ENCODE data around the gene ZNF513. TPM values are rescaled to one million over a fixed set of nuclear protein-coding genes. Genes with fewer than 3 reads are reported as not detected.

The ZNF513 gene
- total RNA-seq, 2 experiments from 2014 or later: 4.9 to 5.2 TPM

GRCh38 chr2:27350106-27350693, 30.3 kb downstream of the ZNF513 start:
- intact Hi-C loops (cut with micrococcal nuclease): no loop called here
- Mint-ChIP-seq H3K4me3 (no peak overlapping the region), H3K27me3 (ENCODE audit: low read depth) (no peaks in the 10 kb centered on the region), H3K27ac (no peak overlapping the region), H3K4me1 (ENCODE audit: low read depth) (peaks cover 51% of the 10 kb centered on the region), H3K36me3 (ENCODE audit: low read depth) (peaks cover 5% of the 10 kb centered on the region), H3K9me3 (no peaks in the 10 kb centered on the region)
- no peak for DNase-seq
- CTCF ChIA-PET: interaction anchor here (0.8 kb wide), 1 partner anchor 88 kb away, joined by 3 read pairs; no protein-coding TSS in a partner anchor

DNA sequence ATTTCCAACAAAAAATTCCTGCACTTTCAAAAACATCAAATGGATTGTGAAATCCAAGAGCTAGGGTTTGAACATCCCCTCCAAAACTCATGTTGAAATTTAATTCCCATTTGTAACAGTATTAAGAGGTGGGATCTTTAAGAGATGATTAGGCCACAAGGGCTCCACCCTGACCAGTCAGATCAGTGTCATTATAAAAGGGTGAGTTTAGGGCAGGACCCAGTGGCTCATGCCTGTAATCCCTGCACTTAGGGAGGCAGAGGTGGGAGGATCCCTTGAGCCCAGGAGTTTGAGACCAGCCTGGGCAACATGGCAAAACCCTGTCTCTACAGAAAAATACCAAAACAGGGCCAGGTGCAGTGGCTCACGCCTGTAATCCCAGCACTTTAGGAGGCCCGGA, 32.9 kb downstream of the ZNF513 start:
- no peak for DNase-seq
- no peaks in the 10 kb centered on the region for H3K27me3 Mint-ChIP-seq (ENCODE audit: low read depth)
- H3K4me1 Mint-ChIP-seq (ENCODE audit: low read depth): peaks cover 33% of the 10 kb centered on the region
- no peak overlapping the region for H3K27ac Mint-ChIP-seq
- no peaks in the 10 kb centered on the region for H3K9me3 Mint-ChIP-seq
- peaks cover 14% of the 10 kb centered on the region for H3K36me3 Mint-ChIP-seq (ENCODE audit: low read depth)
- CTCF ChIA-PET: interaction anchor here (1.9 kb wide), 1 partner anchor 22 kb away, joined by 7 read pairs; no protein-coding TSS in a partner anchor
- intact Hi-C loops (cut with micrococcal nuclease): no loop called here
- H3K4me3 Mint-ChIP-seq: no peak overlapping the region

DNA sequence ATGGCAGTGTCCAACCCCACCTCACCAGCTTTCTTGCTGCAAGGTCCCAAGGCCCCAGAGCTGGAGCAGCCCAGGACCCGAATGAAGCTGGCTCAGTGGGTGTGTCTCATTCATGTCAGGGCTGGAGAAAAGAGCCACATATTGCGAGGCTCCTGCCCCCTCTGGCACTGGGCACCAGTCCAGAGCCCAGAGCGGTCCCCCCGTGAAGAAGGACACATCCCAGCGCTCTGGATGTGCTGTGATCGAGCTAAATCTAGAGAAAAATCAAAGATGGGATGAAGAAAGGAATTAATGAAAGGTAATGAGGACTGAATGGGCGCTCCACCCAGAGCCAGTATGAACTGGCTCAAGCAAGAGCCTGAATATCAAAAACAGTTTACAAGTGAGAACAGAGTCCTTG, 44.4 kb downstream of the ZNF513 start:
- H3K4me1 Mint-ChIP-seq (ENCODE audit: low read depth): no peaks in the 10 kb centered on the region
- intact Hi-C loops (cut with micrococcal nuclease): no loop called here
- CTCF ChIA-PET: interaction anchor here (0.5 to 1.7 kb wide), 2 partner anchors 33 to 324 kb away, joined by 3 to 5 read pairs; no protein-coding TSS in a partner anchor
- H3K36me3 Mint-ChIP-seq (ENCODE audit: low read depth): peaks cover 37% of the 10 kb centered on the region
- DNase-seq: no peak
- H3K9me3 Mint-ChIP-seq: no peaks in the 10 kb centered on the region
- H3K27ac Mint-ChIP-seq: no peak overlapping the region
- H3K27me3 Mint-ChIP-seq (ENCODE audit: low read depth): no peaks in the 10 kb centered on the region
- no peak overlapping the region for H3K4me3 Mint-ChIP-seq

- H3K27ac Mint-ChIP-seq: no peak overlapping the region
Measured at GRCh38 chr2:27335311-27335710, 45.2 kb downstream of the ZNF513 start.

More at GRCh38 chr2:27335311-27335710, 45.2 kb downstream of the ZNF513 start:
- Mint-ChIP-seq H3K4me3 (no peak overlapping the region), H3K36me3 (ENCODE audit: low read depth) (peaks cover 31% of the 10 kb centered on the region), H3K9me3 (no peaks in the 10 kb centered on the region), H3K4me1 (ENCODE audit: low read depth) (no peaks in the 10 kb centered on the region), H3K27me3 (ENCODE audit: low read depth) (no peaks in the 10 kb centered on the region)
- CTCF ChIA-PET: no interaction called here
- no peak for DNase-seq
- intact Hi-C loops (cut with micrococcal nuclease): no loop called here

Other genes starting within 250 kb of the ZNF513 start
- 10 to 100 TPM; 45.2 to 49.5 TPM for gene PREB, start 246.1 kb downstream of the ZNF513 start, total RNA-seq
- not detected for gene PRR30, start 241.3 kb downstream of the ZNF513 start, total RNA-seq
- gene TCF23, start 231.7 kb downstream of the ZNF513 start, total RNA-seq: not detected
- 10 to 100 TPM; 80.5 to 80.8 TPM for gene ATRAID, start 168.7 kb downstream of the ZNF513 start, total RNA-seq
- gene SLC5A6, start 168.5 kb downstream of the ZNF513 start, total RNA-seq: 10 to 100 TPM; 22.6 to 24.8 TPM
- 100 to 1,000 TPM; 109 to 112 TPM for gene CAD, start 163.4 kb downstream of the ZNF513 start, total RNA-seq
- gene SLC30A3, start 117.7 kb downstream of the ZNF513 start, total RNA-seq: under 1 TPM; 0.55 to 0.67 TPM
- not detected for gene DNAJC5G, start 105.3 kb downstream of the ZNF513 start, total RNA-seq
- not detected for gene TRIM54, start 98.3 kb downstream of the ZNF513 start, total RNA-seq
- under 1 TPM; 0.45 to 0.89 TPM for gene UCN, start 72.3 kb downstream of the ZNF513 start, total RNA-seq
- 10 to 100 TPM; 80.2 to 82.3 TPM for gene MPV17, start 57.6 kb downstream of the ZNF513 start, total RNA-seq
- gene GTF3C2, start 24.0 kb downstream of the ZNF513 start, total RNA-seq: 10 to 100 TPM; 62.9 to 72.3 TPM
- 10 to 100 TPM; 24.4 to 25.2 TPM for gene EIF2B4, start 10.4 kb downstream of the ZNF513 start, total RNA-seq
- 10 to 100 TPM; 68.5 to 75.5 TPM for gene SNX17, start 10.1 kb downstream of the ZNF513 start, total RNA-seq
- 100 to 1,000 TPM in 1 of 2 experiments, 10 to 100 TPM in 1; 92.3 to 101 TPM for gene PPM1G, start 28.9 kb upstream of the ZNF513 start, total RNA-seq
- gene NRBP1, start 47.9 kb upstream of the ZNF513 start, total RNA-seq: 10 to 100 TPM; 60.0 to 63.3 TPM
- gene KRTCAP3, start 61.6 kb upstream of the ZNF513 start, total RNA-seq: 1 to 10 TPM; 5.0 to 6.7 TPM
- gene IFT172, start 109.0 kb upstream of the ZNF513 start, total RNA-seq: 10 to 100 TPM in 1 of 2 experiments, 1 to 10 TPM in 1; 9.2 to 12.7 TPM
- not detected for gene FNDC4, start 114.5 kb upstream of the ZNF513 start, total RNA-seq
- gene GCKR, start 116.1 kb upstream of the ZNF513 start, total RNA-seq: not detected
- gene ZNF512, start 202.3 kb upstream of the ZNF513 start, total RNA-seq: 10 to 100 TPM; 34.7 to 35.8 TPM
- gene CCDC121, start 248.3 kb upstream of the ZNF513 start, total RNA-seq: under 1 TPM; 0.17 to 0.30 TPM
- 10 to 100 TPM; 44.9 to 45.1 TPM for gene GPN1, start 248.3 kb upstream of the ZNF513 start, total RNA-seq

All from activated naive CD4-positive, alpha-beta T cell treated with anti-CD3 and anti-CD28 coated beads for 36 hours (primary cell).